Stimulated activated naive CD8-positive, alpha-beta T cell treated with anti-CD3 and anti-CD28 coated beads, Interleukin-15, Interleukin-2, amounts not matched to agents 100 ng/mL and 50 ng/mL, for 24 hours (primary cell): ENCODE data around the gene KIF13A.

Experiments
- H3K27ac Mint-ChIP-seq: one replicate; pipeline ENCODE4 v1.8.0; 2021; ENCODE audit warnings: mild to moderate bottlenecking, mixed read lengths
- H3K27me3 Mint-ChIP-seq: one replicate; pipeline ENCODE4 v1.8.0; 2021; ENCODE audit warnings: mixed read lengths
- H3K36me3 Mint-ChIP-seq: one replicate; pipeline ENCODE4 v1.8.0; 2021; ENCODE audit warnings: low read depth, mixed read lengths
- H3K4me1 Mint-ChIP-seq: one replicate; pipeline ENCODE4 v1.8.0; 2021; ENCODE audit warnings: low read depth, mixed read lengths
- H3K4me3 Mint-ChIP-seq: one replicate; pipeline ENCODE4 v1.8.0; 2021; ENCODE audit warnings: mild to moderate bottlenecking, mixed read lengths
- H3K9me3 Mint-ChIP-seq: one replicate; pipeline ENCODE4 v1.8.0; 2021; ENCODE audit warnings: mixed read lengths

KIF13A gene

DNA sequence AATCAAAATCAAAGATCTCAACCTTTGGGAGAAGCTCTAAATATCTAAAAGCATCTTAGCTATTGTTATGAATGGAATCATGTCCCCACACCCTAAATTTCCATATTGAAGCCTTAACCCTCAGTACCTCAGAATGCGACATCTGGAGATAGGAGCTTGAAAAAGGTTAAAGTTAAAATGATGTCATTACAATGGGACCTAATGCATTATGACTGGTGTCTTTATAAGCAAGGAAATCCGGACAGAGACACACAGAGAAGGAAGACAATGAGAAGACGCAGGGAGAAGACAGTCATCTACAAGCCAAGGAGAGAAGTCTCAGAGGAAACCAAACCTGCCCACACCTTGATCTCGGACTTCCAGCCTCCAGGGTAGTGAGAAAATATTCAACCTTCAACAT lies 46.1 kb downstream of the KIF13A start:
- Mint-ChIP-seq H3K27ac (no peak overlapping the region), H3K4me1 (no peaks in the 10 kb centered on the region), H3K9me3 (no peaks in the 10 kb centered on the region), H3K4me3 (no peak overlapping the region), H3K36me3 (no peaks in the 10 kb centered on the region), H3K27me3 (peaks cover 14% of the 10 kb centered on the region)

DNA sequence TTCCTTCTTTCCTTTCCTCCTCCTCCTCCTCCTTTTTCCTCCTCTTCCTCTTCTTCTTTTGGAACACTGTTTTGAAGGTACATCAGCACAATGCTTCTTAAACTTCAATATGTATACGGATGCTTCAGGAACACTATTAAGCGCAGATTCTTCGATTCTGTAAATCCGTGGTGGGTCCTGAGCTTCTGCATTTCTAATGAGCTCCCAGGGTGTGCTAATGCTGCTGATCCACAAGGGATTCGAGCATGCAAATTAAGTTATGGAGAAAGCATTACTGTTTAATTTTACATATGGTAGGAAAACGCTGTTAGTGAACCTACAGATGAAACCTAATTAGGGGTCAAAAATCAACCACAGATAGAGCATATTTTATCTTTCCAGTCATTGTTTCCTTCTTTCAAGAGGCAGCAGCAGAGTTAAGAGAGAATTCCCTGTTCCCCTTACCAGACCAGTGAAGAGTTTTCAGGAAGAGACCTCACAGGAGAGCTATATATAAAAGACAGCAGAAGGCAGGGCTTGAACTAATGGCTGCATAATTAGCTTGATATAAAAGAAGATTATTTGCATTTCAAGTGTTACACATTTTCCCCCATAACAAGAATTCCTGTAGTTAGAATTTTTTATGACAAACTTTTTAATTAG lies 47.2 kb downstream of the KIF13A start:
- Mint-ChIP-seq H3K36me3 (no peaks in the 10 kb centered on the region), H3K9me3 (no peaks in the 10 kb centered on the region), H3K27me3 (peaks cover 14% of the 10 kb centered on the region), H3K4me1 (no peaks in the 10 kb centered on the region), H3K27ac (no peak overlapping the region), H3K4me3 (no peak overlapping the region)

DNA sequence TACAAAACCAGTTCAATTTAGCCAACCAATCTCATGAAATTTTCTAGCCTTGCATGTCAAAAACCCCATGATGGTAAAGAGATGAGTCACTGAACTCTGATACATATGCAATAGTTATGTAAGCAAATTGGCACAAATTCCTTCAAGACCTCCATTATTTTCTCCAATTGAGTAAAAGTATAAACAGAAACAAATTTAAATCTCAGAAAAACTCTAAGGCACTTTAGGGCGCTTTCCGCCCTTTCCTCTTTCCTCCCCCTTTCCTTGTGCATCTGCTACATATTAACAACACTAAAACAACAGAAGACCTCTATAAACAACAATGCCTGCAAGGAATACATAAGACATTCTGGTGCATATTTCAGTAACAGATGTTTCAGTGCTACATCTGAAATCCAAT lies 48.5 kb downstream of the KIF13A start:
- Mint-ChIP-seq H3K27ac (no peak overlapping the region), H3K9me3 (no peaks in the 10 kb centered on the region), H3K4me3 (no peak overlapping the region), H3K36me3 (no peaks in the 10 kb centered on the region), H3K4me1 (no peaks in the 10 kb centered on the region), H3K27me3 (peaks cover 12% of the 10 kb centered on the region)

DNA sequence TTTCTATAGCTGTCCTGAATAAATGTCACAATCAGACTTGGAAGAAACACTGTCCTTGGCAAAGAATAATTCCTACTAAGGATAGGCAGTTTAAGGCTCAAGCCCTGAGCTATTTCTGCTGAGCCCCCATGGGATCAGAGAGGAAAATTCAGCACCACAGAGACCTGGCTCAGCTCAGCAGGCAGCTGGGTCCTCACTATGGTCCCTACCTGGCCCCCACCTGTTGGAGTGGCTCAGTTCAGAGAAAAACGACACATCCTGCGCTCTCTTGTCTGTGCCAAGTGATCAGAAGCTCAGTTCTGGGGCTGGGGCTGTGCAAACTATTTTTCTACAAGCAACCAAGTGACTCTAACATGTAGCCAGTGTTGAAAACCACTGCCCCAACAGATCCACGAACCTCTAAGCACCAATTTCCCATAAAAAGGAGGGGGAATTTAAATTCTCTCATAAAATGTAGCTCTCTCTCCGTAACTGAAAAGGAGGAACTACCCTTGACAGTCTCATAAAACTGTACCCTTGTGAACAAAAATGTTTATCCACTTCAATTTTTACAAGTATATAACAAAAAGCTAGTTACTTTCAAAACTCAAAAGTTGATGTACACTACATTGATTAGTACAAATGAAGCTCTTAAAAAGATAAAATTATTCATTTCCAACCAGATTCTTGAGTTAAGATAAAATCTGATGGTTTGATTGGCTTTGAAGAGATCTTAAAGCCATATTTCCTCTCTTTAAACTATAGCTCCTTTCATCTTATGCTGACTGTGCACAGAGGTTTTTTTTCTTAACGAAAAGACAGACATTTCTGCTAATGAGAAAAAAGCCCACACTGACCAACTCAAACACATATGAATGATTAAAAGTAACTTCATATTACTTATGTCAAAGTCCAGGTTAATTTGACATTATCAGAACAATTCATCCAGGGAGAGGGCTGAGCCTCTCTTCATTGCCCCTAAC lies 52.0 kb downstream of the KIF13A start:
- no peaks in the 10 kb centered on the region for H3K9me3 Mint-ChIP-seq
- no peaks in the 10 kb centered on the region for H3K36me3 Mint-ChIP-seq
- no peak overlapping the region for H3K27ac Mint-ChIP-seq
- no peak overlapping the region for H3K4me3 Mint-ChIP-seq
- no peaks in the 10 kb centered on the region for H3K4me1 Mint-ChIP-seq
- peaks cover 8% of the 10 kb centered on the region for H3K27me3 Mint-ChIP-seq

DNA sequence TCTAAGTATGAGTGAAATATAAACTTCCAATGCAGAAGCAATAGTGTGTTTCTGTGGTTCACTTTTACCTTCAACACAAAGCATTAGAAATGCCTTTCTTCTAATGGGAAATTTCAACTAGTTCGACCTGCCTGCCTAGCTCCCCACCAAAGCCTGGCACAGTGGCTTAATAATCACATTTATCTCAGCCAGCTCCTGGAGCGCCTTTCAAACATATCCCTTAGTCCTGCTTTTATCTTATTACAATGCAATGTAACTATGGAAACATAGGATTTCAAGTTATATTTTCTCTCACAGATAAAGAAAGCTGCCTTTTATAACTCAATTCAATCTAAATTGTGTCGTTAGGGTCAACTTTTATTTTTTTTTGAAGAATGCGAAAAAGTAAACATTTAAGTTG lies 53.7 kb downstream of the KIF13A start:
- no peak overlapping the region for H3K4me3 Mint-ChIP-seq
- H3K4me1 Mint-ChIP-seq, result no peaks in the 10 kb centered on the region

DNA sequence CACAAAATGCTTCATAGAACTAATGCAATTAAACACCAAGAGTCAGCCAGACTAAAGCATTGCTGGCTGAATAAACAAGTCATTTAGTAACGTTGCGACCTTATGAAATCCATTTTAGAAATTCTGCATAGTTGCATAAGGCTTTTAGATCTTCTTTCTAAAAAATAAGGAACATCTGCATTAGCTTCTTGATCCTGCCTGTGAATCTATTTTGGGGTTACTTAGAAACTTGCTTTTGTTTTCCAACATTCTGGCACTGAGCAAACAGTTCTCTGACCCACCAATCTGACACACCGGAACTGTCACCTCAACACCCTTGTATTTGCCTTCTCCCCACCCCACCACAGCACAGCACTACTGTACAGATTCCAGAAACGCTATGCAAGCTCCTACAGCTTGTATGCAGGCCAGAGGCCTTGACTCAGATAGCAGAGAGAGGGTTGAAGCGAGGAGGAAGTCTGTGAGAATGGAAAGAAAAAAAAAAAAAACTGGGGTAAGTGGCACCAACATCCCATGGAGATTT lies 55.0 kb downstream of the KIF13A start:
- no peak overlapping the region for H3K4me3 Mint-ChIP-seq
- H3K36me3 Mint-ChIP-seq, result no peaks in the 10 kb centered on the region
- H3K27ac Mint-ChIP-seq, result no peak overlapping the region
- H3K9me3 Mint-ChIP-seq, result no peaks in the 10 kb centered on the region
- H3K27me3 Mint-ChIP-seq, result peaks cover 9% of the 10 kb centered on the region
- H3K4me1 Mint-ChIP-seq, result no peaks in the 10 kb centered on the region

More for the DNA sequence above, 53.7 kb downstream of the KIF13A start:
- Mint-ChIP-seq H3K27ac (no peak overlapping the region), H3K27me3 (peaks cover 9% of the 10 kb centered on the region), H3K9me3 (no peaks in the 10 kb centered on the region), H3K36me3 (no peaks in the 10 kb centered on the region)

DNA sequence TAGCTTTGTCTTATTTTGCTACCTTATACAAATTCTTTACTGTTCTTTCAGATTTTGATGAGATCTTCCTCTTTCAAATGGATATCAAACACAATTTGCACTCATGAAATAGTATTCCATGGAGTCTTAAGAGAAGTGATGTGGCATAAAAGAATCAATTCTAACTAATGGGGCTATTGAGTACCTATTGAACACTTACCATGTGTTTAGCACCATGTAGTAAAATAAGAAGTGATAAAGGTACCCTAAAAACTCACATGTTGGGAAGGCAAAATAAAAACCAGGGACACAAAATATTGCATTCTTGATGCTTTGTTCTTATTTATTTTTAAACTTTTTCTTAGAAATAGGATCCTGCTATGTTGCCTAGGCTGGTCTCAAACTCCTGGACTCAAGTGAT lies 56.2 kb downstream of the KIF13A start:
- H3K27ac Mint-ChIP-seq, result no peak overlapping the region
- no peaks in the 10 kb centered on the region for H3K4me1 Mint-ChIP-seq
- H3K9me3 Mint-ChIP-seq, result no peaks in the 10 kb centered on the region
- no peak overlapping the region for H3K4me3 Mint-ChIP-seq
- H3K27me3 Mint-ChIP-seq, result peaks cover 9% of the 10 kb centered on the region
- no peaks in the 10 kb centered on the region for H3K36me3 Mint-ChIP-seq

DNA sequence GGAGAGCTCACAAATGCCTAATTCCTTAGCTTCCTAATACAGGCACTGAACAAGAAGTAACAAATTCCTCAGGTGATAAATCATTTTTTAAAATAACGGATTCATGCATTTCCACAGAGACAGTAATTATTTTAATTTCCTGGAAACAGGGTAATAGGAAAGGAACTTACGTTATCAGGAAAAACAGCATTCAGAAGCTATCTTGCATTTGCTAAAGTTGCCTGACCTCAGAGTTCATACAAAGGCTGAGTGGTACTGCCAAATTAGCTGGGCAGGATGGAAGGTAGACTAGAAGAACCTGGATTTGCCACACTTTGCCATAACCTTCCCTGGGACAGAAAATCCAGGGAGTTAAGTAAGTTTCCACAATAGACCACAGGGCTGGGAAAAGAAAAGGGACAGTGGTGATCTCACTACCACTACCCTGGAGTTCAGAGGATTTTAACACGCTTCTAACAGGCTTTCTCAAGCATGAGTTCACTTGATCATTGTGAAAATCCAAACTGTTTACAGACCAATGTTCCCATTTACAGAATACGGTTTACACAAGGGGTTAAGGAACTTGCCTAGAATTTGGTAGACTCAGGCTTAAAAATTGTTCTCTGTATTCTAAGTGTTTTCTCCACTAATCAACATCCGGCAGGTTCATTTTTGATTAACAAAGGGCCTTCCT lies 57.0 kb downstream of the KIF13A start:
- Mint-ChIP-seq H3K9me3 (no peaks in the 10 kb centered on the region), H3K4me3 (no peak overlapping the region), H3K36me3 (no peaks in the 10 kb centered on the region), H3K27me3 (peaks cover 10% of the 10 kb centered on the region), H3K4me1 (no peaks in the 10 kb centered on the region), H3K27ac (no peak overlapping the region)

DNA sequence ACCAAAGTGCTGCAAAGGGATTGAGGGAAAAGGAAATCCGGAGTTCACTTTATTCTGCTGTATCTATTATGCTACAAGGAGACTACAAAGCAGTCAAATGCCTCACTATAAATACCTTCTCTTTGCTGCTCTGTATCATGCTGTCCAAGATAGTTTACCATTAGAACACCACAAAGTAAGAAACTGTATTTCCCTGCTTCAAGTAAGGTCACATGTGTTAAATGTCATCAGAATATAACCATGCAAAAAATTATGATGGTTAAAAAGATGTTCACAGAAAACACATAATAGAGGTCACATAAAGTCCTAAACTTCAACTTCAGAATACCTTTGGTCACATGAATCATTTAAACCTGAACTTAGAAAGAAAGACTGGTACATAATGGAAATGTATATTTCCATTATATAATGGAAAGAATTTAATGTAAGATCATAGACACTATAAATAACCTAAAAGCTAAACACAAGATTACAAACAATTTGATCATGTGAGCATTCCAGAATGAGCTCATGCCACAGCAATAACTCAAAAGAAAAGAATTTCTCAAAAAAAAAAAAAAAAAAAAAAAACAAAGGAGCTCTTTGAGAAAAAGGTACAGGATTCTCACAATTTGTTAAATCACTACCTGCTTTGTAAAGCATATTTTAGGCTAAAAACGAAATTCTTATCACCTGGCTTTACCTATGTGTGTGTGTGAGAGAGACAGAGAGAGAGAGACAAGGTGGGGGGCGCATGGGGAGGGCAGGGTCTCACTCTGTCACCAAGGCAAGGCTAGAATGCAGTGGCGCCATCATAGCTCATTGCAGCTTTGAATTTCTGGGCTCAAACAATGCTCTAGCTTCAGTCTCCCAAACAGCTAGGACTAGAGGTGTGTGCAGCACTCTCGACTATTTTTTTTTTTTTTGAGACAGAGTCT lies 58.7 kb downstream of the KIF13A start:
- H3K4me3 Mint-ChIP-seq, result no peak overlapping the region
- H3K36me3 Mint-ChIP-seq, result no peaks in the 10 kb centered on the region
- H3K27me3 Mint-ChIP-seq, result peaks cover 13% of the 10 kb centered on the region
- no peak overlapping the region for H3K27ac Mint-ChIP-seq
- H3K9me3 Mint-ChIP-seq, result no peaks in the 10 kb centered on the region
- no peaks in the 10 kb centered on the region for H3K4me1 Mint-ChIP-seq

DNA sequence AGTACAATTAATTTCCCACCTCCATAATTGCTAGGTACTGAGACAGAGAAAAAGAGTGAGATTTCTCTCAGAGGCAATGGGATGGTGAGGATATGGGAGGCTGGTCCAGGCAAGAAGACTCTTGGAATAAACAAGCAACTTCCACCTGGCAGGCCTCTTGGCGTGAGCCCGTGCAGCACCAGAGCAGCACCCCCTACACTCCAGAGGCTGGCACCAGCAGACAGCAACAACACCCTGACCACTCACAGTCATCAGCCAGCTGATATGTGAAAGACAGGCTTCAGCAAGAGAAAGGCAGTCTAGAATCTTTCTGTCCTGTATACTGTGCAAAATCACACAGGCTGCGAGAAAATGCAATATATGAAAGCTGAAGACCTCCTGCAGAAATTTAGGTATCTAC lies 59.7 kb downstream of the KIF13A start:
- no peak overlapping the region for H3K4me3 Mint-ChIP-seq
- no peak overlapping the region for H3K27ac Mint-ChIP-seq
- H3K9me3 Mint-ChIP-seq, result no peaks in the 10 kb centered on the region
- H3K36me3 Mint-ChIP-seq, result no peaks in the 10 kb centered on the region
- no peaks in the 10 kb centered on the region for H3K4me1 Mint-ChIP-seq
- peaks cover 13% of the 10 kb centered on the region for H3K27me3 Mint-ChIP-seq

DNA sequence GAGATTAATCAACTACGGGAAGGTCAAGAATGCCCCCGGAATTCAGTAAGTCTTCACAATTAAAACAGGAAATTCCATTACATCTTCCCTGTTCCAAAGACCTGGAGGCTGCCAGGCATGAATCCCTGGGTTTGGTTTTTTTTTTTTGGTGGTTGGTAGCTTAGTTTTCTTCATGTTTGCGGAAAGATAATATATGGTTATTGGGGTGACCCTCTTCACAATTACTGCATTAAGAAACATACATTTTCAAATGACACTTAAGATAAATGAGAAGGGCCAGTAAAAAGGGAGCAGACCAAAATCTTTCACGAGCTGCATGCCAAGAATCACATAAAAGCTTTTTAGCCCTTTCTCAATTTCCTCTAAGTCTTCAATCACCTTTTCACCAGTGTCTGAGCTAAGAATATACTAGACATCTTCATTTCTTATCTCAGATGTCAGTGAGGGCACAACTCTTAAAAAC lies 64.0 kb downstream of the KIF13A start:
- H3K36me3 Mint-ChIP-seq, result no peaks in the 10 kb centered on the region
- no peak overlapping the region for H3K4me3 Mint-ChIP-seq
- no peaks in the 10 kb centered on the region for H3K9me3 Mint-ChIP-seq
- peaks cover 6% of the 10 kb centered on the region for H3K27me3 Mint-ChIP-seq
- no peaks in the 10 kb centered on the region for H3K4me1 Mint-ChIP-seq
- no peak overlapping the region for H3K27ac Mint-ChIP-seq

DNA sequence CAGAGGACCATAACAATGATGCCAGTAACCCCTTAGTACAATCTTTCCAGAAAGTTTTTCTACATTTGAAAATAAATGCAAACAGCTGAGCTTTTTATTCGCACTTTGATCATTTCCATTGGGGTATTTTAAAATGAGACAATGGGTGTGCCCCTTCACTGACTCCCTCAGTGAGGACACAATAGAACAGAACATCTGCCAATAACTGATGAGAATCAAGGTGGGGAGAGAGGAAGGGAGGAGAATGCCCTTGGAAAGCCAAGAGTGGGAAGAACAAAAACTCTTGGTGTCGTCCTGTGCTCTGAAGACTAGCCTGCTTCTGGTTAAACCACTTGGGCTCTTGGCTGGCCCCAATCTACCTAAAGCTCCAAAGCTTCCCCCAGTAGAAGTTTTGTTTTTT lies 66.0 kb downstream of the KIF13A start:
- no peak overlapping the region for H3K27ac Mint-ChIP-seq
- no peak overlapping the region for H3K4me3 Mint-ChIP-seq
- peaks cover 6% of the 10 kb centered on the region for H3K27me3 Mint-ChIP-seq
- H3K4me1 Mint-ChIP-seq, result no peaks in the 10 kb centered on the region
- H3K36me3 Mint-ChIP-seq, result no peaks in the 10 kb centered on the region
- no peaks in the 10 kb centered on the region for H3K9me3 Mint-ChIP-seq

DNA sequence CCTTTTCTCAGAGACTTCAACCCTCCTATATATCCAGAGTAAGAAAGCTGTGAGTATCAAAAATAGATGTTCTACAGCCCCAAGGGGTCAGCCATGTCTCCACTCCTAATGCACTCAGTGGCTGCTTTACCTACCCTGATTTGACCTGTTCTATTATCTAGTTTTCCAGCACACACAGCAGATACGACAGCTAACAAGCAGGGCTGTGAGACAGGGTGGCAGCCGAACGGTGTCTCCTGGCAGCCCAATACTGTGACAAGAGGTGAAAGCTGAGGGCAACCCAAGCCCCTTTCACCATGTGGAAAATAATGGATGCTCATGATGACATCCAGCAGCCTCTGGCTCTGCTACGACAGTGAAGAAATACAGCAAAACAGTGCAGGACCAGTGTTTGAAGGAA lies 67.9 kb downstream of the KIF13A start:
- no peak overlapping the region for H3K4me3 Mint-ChIP-seq
- no peaks in the 10 kb centered on the region for H3K36me3 Mint-ChIP-seq
- H3K27me3 Mint-ChIP-seq, result no peaks in the 10 kb centered on the region
- no peaks in the 10 kb centered on the region for H3K9me3 Mint-ChIP-seq
- H3K4me1 Mint-ChIP-seq, result no peaks in the 10 kb centered on the region
- no peak overlapping the region for H3K27ac Mint-ChIP-seq
